Endothelial cell of umbilical vein (primary cell): Measurements from ENCODE around the gene NPAS1.

Experiments
- CTCF ChIP-seq, 2 donors: IDR thresholded peaks; 1 replicate in 1 of 2; 2 replicates in 1 of 2; pipeline ENCODE4 v1.5.1; 2011; ENCODE audit warnings: low read length in 2 of 2, mild to moderate bottlenecking in 2 of 2, moderate library complexity in 2 of 2, control low read depth in 1 of 2, inconsistent platforms in 1 of 2, low read depth in 1 of 2; ENCODE audit not compliant: insufficient read depth in 1 of 2; ENCODE audit errors: extremely low read depth in 1 of 2
- EZH2 ChIP-seq: IDR thresholded peaks from 2 replicates; pipeline ENCODE4 v1.6.1; 2012; ENCODE audit warnings: borderline replicate concordance, low read depth, mild to moderate bottlenecking, moderate library complexity, low read length, inconsistent platforms; ENCODE audit not compliant: severe bottlenecking
- JUN ChIP-seq: IDR thresholded peaks from 2 replicates; pipeline ENCODE4 v1.6.1; 2011; ENCODE audit warnings: borderline replicate concordance, low read depth; ENCODE audit not compliant: insufficient read length, insufficient read depth
- POLR2A ChIP-seq: IDR thresholded peaks from 2 replicates; pipeline ENCODE4 v1.6.1; 2012; ENCODE audit warnings: low read depth, mild to moderate bottlenecking, control low read depth, low read length
- POLR2AphosphoS5 ChIP-seq: IDR thresholded peaks from 2 replicates; pipeline ENCODE4 v1.6.1; 2012; ENCODE audit warnings: low read depth, mild to moderate bottlenecking, control low read depth, low read length, moderate library complexity; ENCODE audit not compliant: insufficient read depth

DNA sequence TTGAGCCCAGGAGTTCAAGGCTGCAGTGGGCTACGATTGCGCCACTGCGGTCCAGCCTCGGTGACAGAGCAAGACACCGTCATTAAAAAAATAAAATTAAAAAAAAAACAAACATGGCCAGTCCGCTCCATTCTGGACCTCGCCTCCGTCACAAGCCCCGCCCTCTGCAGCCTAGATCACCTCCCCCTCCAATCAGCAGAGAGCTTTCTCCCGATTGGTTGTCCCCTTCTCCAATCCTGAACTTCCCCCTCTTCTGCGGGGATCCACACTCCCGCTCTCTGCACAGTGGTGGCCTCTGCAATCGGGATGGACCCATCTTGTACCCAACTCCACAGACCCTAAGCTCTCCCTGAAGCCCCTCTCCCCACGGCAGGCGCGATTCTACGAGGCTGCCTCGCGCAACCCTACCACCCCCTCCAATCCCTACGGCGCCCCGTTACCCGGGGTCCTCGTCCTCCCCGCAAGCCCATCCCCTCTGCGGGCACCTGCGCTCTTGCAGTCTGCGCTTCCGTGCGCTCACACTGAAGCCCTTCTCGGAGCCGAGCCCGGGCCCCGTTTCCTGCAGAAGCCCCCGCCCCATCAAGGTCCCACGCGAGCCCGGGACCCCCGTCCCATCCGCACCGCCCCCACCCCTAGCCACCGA is 28.2 kb downstream of the NPAS1 start:
- TF ChIP-seq CTCF (IDR thresholded peaks at IDR 0.05; ENCODE audit: extremely low read depth in 1 of 2, insufficient read depth in 1 of 2, low read depth in 1 of 2, low read length in 2 of 2) = no peak
- TF ChIP-seq POLR2A = no peak
- no peak for TF ChIP-seq EZH2
- no peak for TF ChIP-seq JUN
- no peak for TF ChIP-seq POLR2AphosphoS5
